Gastroesophageal sphincter (tissue), 3 donors: Measurements from ENCODE around the gene INTS12.

ENCODE experiments used
- CTCF ChIP-seq, 4 experiments: fragments of 200-600 bp in 2 of 4; fragments of 450-650 bp in 2 of 4; sonication (generic) in 1 of 4; IDR thresholded peaks; one replicate each; pipeline ENCODE4 v1.5.1; 2017 to 2019; ENCODE audit warnings: antibody characterized with exemption in 4 of 4, mild to moderate bottlenecking in 2 of 4, moderate library complexity in 2 of 4
- POLR2AphosphoS5 ChIP-seq: sonication (generic); formaldehyde crosslinking; IDR thresholded peaks from one replicate; pipeline ENCODE4 v1.6.1; 2017; ENCODE audit warnings: antibody characterized with exemption

DNA sequence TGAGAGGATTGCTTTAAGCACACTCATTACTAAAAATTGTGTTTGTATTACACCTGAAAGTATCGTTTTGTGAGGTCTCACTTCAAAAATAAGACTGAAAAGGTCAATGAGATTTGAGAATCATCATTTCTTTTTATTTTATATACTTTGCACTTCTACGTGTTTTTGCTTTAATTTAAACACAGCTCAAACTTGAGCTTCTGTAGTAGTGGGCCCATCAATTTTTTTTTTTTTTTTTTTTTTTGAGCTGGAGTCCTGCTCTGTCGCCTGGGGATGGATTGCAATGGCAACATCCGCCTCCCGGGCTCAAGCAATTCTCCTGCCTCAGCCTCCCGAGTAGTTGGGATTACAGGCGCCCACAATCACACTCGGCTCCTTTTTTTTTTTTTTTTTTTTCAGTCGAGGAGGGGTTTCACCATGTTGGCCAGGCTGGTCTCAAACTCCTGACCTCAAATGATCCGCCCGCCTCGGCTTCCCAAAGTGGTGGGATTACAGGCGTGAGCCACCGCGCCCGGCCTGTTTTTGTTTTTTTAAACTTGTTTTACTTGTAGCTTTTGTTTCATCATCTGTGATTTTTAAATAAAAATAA is 1.6 kb upstream of the INTS12 start:
- no peak for TF ChIP-seq CTCF (IDR thresholded peaks at IDR 0.05)
- TF ChIP-seq POLR2AphosphoS5 = no peak
